NCI-H1436 (cell line): ENCODE data around the gene SPEM2.

Source experiments
- DNase-seq: peaks from one replicate; lab custom pipeline; 2025; lab: John Stamatoyannopoulos, UW

SPEM2 gene

DNA sequence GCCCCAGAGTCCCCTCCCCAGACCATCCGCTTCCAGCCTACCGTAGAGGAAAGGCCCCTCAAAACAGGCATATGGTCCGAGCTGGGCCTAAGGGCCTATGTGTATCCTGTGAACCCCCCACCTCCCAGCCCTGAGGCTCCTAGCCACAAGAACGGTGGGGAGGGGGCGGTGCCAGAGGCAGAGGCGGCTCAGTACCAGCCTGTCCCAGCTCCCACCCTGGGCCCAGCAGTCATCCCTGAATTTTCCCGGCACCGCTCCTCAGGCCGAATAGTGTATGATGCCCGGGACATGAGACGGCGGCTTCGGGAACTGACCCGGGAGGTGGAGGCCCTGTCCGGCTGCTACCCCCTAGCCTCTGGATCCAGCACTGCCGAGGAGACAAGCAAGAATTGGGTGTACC is 4.2 kb upstream of the SPEM2 start:
- DNase-seq: no peak

GRCh38 chr17:7423679-7424078 is 1.7 kb upstream of the SPEM2 start:
- no peak for DNase-seq

GRCh38 chr17:7425756-7426155 is 340 bp downstream of the SPEM2 start:
- DNase-seq: no peak

DNA sequence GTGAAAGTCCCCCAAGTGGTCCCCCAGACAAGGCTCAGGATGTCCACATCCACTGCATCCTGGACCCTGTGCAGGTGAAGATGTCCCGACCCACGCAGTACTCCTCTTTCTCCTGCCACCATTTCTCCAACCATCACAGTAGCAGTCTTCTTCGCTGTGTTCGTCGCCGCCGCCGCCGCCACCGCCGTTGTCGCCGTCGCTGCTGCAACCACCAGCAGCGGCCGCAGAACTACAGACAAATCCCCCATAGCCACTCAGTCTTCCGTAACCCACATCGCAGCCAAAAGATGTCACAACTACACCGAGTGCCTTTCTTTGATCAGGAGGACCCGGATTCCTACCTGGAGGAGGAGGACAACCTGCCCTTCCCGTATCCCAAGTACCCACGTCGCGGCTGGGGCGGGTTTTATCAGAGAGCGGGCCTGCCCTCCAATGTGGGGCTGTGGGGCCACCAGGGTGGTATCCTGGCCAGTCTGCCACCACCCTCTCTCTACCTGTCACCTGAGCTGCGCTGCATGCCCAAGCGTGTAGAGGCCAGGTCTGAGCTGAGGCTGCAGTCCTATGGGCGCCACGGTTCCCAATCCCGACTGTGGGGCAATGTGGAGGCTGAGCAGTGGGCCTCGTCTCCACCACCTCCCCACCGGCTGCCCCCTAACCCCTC is 917 bp downstream of the SPEM2 start:
- DNase-seq: no peak

DNA sequence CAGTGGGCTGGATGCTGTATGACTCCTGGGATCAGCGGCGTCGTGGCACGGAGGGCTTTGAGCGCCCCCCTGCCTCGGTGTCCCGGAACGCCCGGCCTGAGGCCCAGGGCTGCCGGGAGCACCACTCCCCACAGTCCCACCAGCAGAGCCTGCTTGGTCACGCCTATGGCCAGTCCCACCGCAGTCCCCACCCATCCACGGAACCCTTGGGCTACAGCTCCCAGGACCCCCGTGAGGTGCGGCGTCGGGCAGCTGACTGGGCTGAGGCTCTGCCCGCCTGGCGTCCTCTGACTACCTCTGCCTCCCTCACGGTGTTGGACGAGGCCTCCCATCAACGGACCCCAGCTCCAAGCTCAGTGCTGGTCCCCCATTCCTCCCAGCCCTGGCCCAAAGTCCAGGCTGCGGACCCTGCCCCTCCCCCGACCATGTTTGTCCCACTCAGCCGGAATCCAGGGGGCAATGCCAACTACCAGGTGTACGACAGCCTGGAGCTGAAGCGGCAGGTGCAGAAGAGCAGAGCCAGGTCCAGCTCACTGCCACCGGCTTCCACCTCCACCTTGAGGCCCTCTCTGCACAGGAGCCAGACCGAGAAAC is 1.6 kb downstream of the SPEM2 start:
- DNase-seq: no peak

- DNase-seq: no peak
Observed at GRCh38 chr17:7427549-7427948, 2.1 kb downstream of the SPEM2 start.

- no peak for DNase-seq
Observed at GRCh38 chr17:7428557-7428956, 3.1 kb downstream of the SPEM2 start, which contains the start of gene SPEM3. SPEM3 (plus strand) TSS chr17:7428857; CDS start chr17:7428903, 46 bp downstream.

GRCh38 chr17:7429722-7430121 is 4.3 kb downstream of the SPEM2 start:
- no peak for DNase-seq

GRCh38 chr17:7431231-7431630 is 5.8 kb downstream of the SPEM2 start:
- no peak for DNase-seq

DNA sequence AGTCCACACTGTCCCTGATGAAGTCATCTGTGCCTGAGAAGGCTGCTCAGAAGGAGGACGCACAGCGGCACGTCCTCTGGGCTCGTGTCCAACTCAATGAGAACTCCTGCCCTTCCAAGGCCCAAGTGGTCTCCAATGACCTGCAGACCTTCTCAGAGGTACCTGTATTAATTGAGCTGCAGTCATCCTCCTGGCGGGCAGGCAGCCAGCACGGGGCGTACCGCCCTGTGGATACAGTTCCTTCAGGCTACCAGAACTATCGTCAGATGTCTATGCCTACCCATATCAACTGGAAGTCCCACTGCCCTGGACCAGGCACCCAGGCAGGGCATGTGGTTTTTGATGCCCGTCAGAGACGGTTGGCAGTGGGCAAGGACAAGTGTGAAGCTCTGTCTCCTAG is 6.9 kb downstream of the SPEM2 start:
- no peak for DNase-seq

- peak; percentile 15 for DNase-seq
Observed at GRCh38 chr17:7435676-7436555, 10.5 kb downstream of the SPEM2 start.

GRCh38 chr17:7436556-7437368 is 11.3 kb downstream of the SPEM2 start:
- DNase-seq: peak; percentile 67

DNA sequence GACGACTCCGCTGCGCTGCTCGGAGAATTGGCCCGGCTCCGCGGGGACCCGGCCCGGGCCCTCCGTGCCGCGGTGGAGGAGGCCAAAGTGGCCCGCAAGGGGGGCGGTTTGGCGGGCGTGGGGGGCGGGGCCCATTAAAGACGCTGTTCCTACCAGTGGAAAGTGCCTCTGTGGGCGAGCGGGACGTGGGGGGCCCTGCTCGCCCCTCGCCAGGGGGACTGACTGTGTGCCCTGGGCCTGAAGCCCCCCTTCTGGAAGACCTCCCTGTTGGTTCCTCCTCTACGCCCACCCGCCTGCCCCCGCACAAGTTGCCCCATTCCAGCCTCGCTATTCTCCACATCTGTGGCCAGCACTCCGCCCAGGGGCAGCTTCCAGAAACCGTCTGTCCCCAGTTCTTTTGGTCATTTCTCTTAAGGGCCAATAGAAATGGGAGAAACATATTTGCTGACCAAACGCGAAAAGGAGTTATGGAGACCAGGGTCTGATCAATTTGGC is 12.0 kb downstream of the SPEM2 start:
- no peak for DNase-seq

GRCh38 chr17:7437950-7438614 is 12.7 kb downstream of the SPEM2 start:
- DNase-seq: no peak

- no peak for DNase-seq
Observed at GRCh38 chr17:7438656-7439460, 13.4 kb downstream of the SPEM2 start.

DNA sequence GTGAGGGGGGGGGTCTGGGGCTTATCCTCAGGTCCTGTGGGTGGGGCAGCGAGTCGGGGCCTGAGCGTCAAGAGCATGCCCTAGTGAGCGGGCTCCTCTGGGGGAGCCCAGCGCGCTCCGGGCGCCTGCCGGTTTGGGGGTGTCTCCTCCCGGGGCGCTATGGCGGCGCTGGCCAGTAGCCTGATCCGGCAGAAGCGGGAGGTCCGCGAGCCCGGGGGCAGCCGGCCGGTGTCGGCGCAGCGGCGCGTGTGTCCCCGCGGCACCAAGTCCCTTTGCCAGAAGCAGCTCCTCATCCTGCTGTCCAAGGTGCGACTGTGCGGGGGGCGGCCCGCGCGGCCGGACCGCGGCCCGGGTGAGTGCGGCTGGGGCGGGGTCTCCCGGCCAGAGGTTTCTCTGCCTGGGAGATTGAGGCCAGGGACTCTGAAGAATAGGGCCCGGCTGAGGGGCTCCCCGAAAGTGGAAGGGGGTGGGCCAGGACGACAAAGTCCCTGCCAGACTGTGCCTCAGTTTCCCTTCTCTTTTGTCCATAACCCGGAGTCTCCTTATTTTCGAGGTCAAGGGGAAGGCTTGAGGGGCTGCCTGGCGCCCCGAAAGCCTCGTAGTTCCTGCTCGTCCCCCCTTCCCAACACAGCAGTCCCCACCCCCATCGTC is 14.2 kb downstream of the SPEM2 start, which contains the start of gene FGF11:
Gene FGF11, plus strand, starts transcription at position 51 of the 651 bp plus-strand sequence. Its CDS starts 109 bp downstream, at position 160.
- no peak for DNase-seq

DNA sequence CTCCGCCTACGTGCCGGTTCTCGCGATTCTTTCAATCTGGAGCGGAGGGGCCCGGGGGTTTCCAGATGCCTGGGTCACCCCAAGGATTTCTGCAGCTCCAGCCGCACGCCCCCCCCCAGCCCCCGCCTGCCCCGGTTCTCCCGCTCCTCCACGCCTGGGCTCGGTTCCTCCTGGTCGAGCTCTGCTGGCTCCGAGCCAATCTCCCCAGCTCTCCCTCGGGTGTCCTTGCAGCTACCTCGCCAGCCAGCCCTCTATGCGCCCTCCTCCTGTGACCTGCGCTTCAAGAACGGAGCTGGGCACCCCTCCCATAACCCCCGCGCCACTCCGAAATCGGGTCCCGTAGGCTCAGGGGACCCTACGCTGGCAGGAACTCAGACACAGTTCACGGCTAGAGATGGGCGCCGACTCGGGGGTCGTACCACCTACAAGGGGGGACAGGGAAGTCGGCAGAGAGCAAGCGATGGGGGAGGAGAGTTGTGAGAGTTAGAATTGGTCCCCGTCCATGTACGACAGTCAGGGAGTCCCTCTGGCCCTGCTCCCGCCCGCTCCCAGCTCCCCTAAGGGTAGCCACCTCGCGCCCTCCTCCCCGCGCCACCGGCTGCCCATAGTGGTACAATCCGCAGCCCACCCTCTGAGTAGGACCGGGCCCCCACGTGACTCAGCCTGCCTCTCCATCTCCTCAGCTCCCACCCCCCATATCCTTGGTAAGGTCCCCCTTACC is 14.9 kb downstream of the SPEM2 start:
- peak; percentile 53 for DNase-seq

GRCh38 chr17:7440834-7441195 is 15.4 kb downstream of the SPEM2 start:
- DNase-seq: no peak

GRCh38 chr17:7441266-7441665 is 15.8 kb downstream of the SPEM2 start:
- no peak for DNase-seq
